Esophagus muscularis mucosa (tissue), 4 donors: ENCODE results near the gene HAND2. TPM values are rescaled to one million over a fixed set of nuclear protein-coding genes. Genes with fewer than 3 reads are reported as not detected.

Experiments
- DNase-seq: peaks from one replicate; pipeline ENCODE4 v3.0.0-alpha.2; 2017; ENCODE audit errors: extremely low spot score
- H3K27ac ChIP-seq, 4 donors: fragments of 200-600 bp; sonication (generic); replicated peaks in 1 of 4; 1 replicate in 3 of 4; 2 replicates in 1 of 4; pipeline ENCODE4 v1.5.1; 2016 to 2019; ENCODE audit warnings: mild to moderate bottlenecking in 1 of 4
- H3K27me3 ChIP-seq, 4 donors: fragments of 200-600 bp; sonication (generic); one replicate each; pipeline versions ENCODE4 v1.5.1 to v1.6.0; 2016 to 2019
- H3K36me3 ChIP-seq, 4 donors: fragments of 200-600 bp; sonication (generic); one replicate each; pipeline ENCODE4 v1.5.1; 2016 to 2019
- H3K4me1 ChIP-seq, 4 donors: fragments of 200-600 bp; sonication (generic); one replicate each; pipeline ENCODE4 v1.5.1; 2016 to 2019
- H3K4me3 ChIP-seq, 4 donors: fragments of 200-600 bp; sonication (generic); 1 replicate in 2 of 4; 2 replicates in 2 of 4; pipeline ENCODE4 v1.5.1; 2016 to 2019; ENCODE audit warnings: mild to moderate bottlenecking in 4 of 4, moderate library complexity in 1 of 4
- H3K9me3 ChIP-seq, 4 donors: fragments of 200-600 bp; sonication (generic); 1 replicate in 3 of 4; 2 replicates in 1 of 4; pipeline ENCODE4 v1.5.1; 2016 to 2019
- CTCF ChIP-seq, 3 experiments: fragments of 200-600 bp in 2 of 3; fragments of 450-650 bp in 1 of 3; sonication (generic) in 2 of 3; IDR thresholded peaks; one replicate each; pipeline ENCODE4 v1.5.1; 2017 to 2019; ENCODE audit warnings: antibody characterized with exemption in 3 of 3, mild to moderate bottlenecking in 2 of 3, moderate library complexity in 1 of 3
- EP300 ChIP-seq: sonication (generic); formaldehyde crosslinking; IDR thresholded peaks from one replicate; pipeline ENCODE4 v1.6.1; 2017; ENCODE audit warnings: antibody characterized with exemption
- POLR2A ChIP-seq: fragments of 450-650 bp; IDR thresholded peaks from one replicate; pipeline ENCODE4 v1.6.1; 2017; ENCODE audit warnings: antibody characterized with exemption, moderate library complexity, mild to moderate bottlenecking, low read depth
- POLR2AphosphoS5 ChIP-seq, 2 donors: sonication (generic); formaldehyde crosslinking; IDR thresholded peaks; one replicate each; pipeline ENCODE4 v1.6.1; 2017; ENCODE audit warnings: antibody characterized with exemption in 2 of 2
- WGBS: methylation state at CpG from one replicate; pipeline ENCODE4 v1.1.5; 2018; 5-methylcytosine and 5-hydroxymethylcytosine counted together
- intact Hi-C: fragments of 100-400 bp; cut with DNase I; formaldehyde crosslinking; loops from one replicate; pipeline ENCODE4 v1.15.1; 2023
- total RNA-seq, 4 donors: library from RNA; depleted of rRNA; stranded (reverse); fragments of >200 nt; gene quantifications; one replicate each; pipeline versions ENCODE4 v1.1.0 to v1.2.1, GENCODE V29; 2016

Gene HAND2
- total RNA-seq, 4 donors from 2014 or later: 77.7 to 165 (median 138) TPM

GRCh38 chr4:173517781-173518424, 12.1 kb downstream of the HAND2 start:
- DNase-seq: no peak
- Histone ChIP-seq H3K4me3 (peak overlapping the region; percentile 41 to 57 (median 50)), H3K27ac (peak overlapping the region; percentile 96 to 98 (median 98))

GRCh38 chr4:173516621-173517524, 13.2 kb downstream of the HAND2 start:
- Histone ChIP-seq H3K27me3 (peaks cover 0 to 43% (median 0%) of the 10 kb centered on the region in 4 donors), H3K9me3 (no peaks in the 10 kb centered on the region), H3K27ac (peak overlapping the region; percentile 96 to 98 (median 98)), H3K4me1 (peaks cover 35 to 64% (median 55%) of the 10 kb centered on the region in 4 donors), H3K4me3 (peak overlapping the region; percentile 37 to 57 (median 50)), H3K36me3 (no peaks in the 10 kb centered on the region)
- no peak for TF ChIP-seq CTCF (IDR thresholded peaks at IDR 0.05)
- peak; percentile 17 to 75 for TF ChIP-seq POLR2AphosphoS5 (IDR thresholded peaks at IDR 0.05)
- DNase-seq: no peak
- WGBS: 24% methylated on average over 45 of the region's 48 CpGs
- intact Hi-C loops: no loop called here

More at GRCh38 chr4:173517781-173518424, 12.1 kb downstream of the HAND2 start:
- no peaks in the 10 kb centered on the region for H3K9me3 ChIP-seq
- H3K4me1 ChIP-seq: peaks cover 38 to 74% (median 65%) of the 10 kb centered on the region in 4 donors
- intact Hi-C loops: no loop called here
- WGBS: 12% methylated on average over 15 of the region's 24 CpGs
- H3K36me3 ChIP-seq: no peaks in the 10 kb centered on the region
- TF ChIP-seq CTCF (IDR thresholded peaks at IDR 0.05) (no peak), POLR2AphosphoS5 (IDR thresholded peaks at IDR 0.05) (peak; percentile 24 to 54)
- peaks cover 0 to 49% (median under 1%) of the 10 kb centered on the region in 4 donors for H3K27me3 ChIP-seq

GRCh38 chr4:173515458-173515857, 14.6 kb downstream of the HAND2 start:
- H3K36me3 ChIP-seq: no peaks in the 10 kb centered on the region
- H3K27ac ChIP-seq: peak overlapping the region in 3 of 4 donors; percentile 98
- peaks cover 29 to 54% (median 48%) of the 10 kb centered on the region in 4 donors for H3K4me1 ChIP-seq
- H3K9me3 ChIP-seq: no peaks in the 10 kb centered on the region
- peaks cover 0 to 47% (median 0%) of the 10 kb centered on the region in 4 donors for H3K27me3 ChIP-seq
- intact Hi-C loops: no loop called here
- TF ChIP-seq POLR2A (no peak), CTCF (IDR thresholded peaks at IDR 0.05) (no peak), EP300 (no peak), POLR2AphosphoS5 (IDR thresholded peaks at IDR 0.05) (no peak)
- 80% methylated on average over 4 of the region's 4 CpGs for WGBS
- DNase-seq: no peak
- H3K4me3 ChIP-seq: no peak overlapping the region

GRCh38 chr4:173514641-173515217, 15.3 kb downstream of the HAND2 start:
- DNase-seq: no peak
- no peaks in the 10 kb centered on the region for H3K36me3 ChIP-seq
- no peak overlapping the region for H3K4me3 ChIP-seq
- H3K27me3 ChIP-seq: peaks cover 0 to 49% (median 0%) of the 10 kb centered on the region in 4 donors
- peaks cover 26 to 54% (median 48%) of the 10 kb centered on the region in 4 donors for H3K4me1 ChIP-seq
- intact Hi-C loops: no loop called here
- no peak for TF ChIP-seq POLR2AphosphoS5 (IDR thresholded peaks at IDR 0.05)
- TF ChIP-seq POLR2A: no peak
- TF ChIP-seq CTCF (IDR thresholded peaks at IDR 0.05): no peak
- no peak for TF ChIP-seq EP300
- 58% methylated on average over 4 of the region's 4 CpGs for WGBS
- H3K27ac ChIP-seq: no peak overlapping the region
- H3K9me3 ChIP-seq: no peaks in the 10 kb centered on the region
